Common myeloid progenitor, CD34-positive (primary cell): ENCODE results near the gene SP9.

Experiments used
- CTCF ChIA-PET: fragments of 350-600 bp; sonication (Branson Sonifier 250); formaldehyde crosslinking; loops from one replicate; lab custom pipeline; 2021; ENCODE audit warnings: antibody characterized with exemption; lab: Charles Lee
- POLR2A ChIA-PET: fragments of 350-600 bp; sonication (Branson Sonifier 250); formaldehyde crosslinking; loops from one replicate; lab custom pipeline; 2021; ENCODE audit warnings: antibody characterized with exemption; lab: Charles Lee
- DNase-seq, 3 donors: peaks; one replicate each; pipeline versions ENCODE4 v3.0.0 to v3.0.0-alpha.2; 2013
- H3K27ac ChIP-seq, 2 experiments: 1 replicate in 1 of 2; 2 replicates in 1 of 2; pipeline ENCODE4 v1.7.0; 2013; ENCODE audit warnings: inconsistent platforms in 2 of 2, low read length in 2 of 2, mild to moderate bottlenecking in 2 of 2, low read depth in 1 of 2, moderate library complexity in 1 of 2; ENCODE audit not compliant: severe bottlenecking in 2 of 2, insufficient read depth in 1 of 2, poor library complexity in 1 of 2
- H3K27me3 ChIP-seq, 5 experiments: replicated peaks in 2 of 5; 1 replicate in 3 of 5; 2 replicates in 2 of 5; pipeline versions ENCODE4 v1.6.1 to v1.7.0; 2013; ENCODE audit warnings: low read length in 4 of 5, mild to moderate bottlenecking in 2 of 5, moderate library complexity in 2 of 5, inconsistent platforms in 1 of 5; ENCODE audit not compliant: insufficient read depth in 5 of 5, control insufficient read depth in 4 of 5
- H3K36me3 ChIP-seq, 4 experiments: 1 replicate in 2 of 4; 2 replicates in 2 of 4; pipeline versions ENCODE4 v1.6.1 to v1.7.0; 2013; ENCODE audit warnings: low read length in 3 of 4, control low read depth in 1 of 4, mild to moderate bottlenecking in 1 of 4; ENCODE audit not compliant: control insufficient read depth in 4 of 4, insufficient read depth in 4 of 4
- H3K4me1 ChIP-seq, 4 experiments: 1 replicate in 3 of 4; 2 replicates in 1 of 4; pipeline versions ENCODE4 v1.6.1 to v1.7.1; 2013; ENCODE audit warnings: low read length in 3 of 4, mild to moderate bottlenecking in 3 of 4, control low read depth in 1 of 4, inconsistent platforms in 1 of 4, moderate library complexity in 1 of 4; ENCODE audit not compliant: control insufficient read depth in 4 of 4, insufficient read depth in 4 of 4; ENCODE audit errors: control extremely low read depth in 1 of 4
- H3K4me3 ChIP-seq, 7 experiments: 1 replicate in 4 of 7; 2 replicates in 3 of 7; pipeline versions ENCODE4 v1.5.1 to v1.7.0; 2013; ENCODE audit warnings: mild to moderate bottlenecking in 7 of 7, low read length in 6 of 7, moderate library complexity in 6 of 7, inconsistent platforms in 2 of 7, low read depth in 2 of 7, control low read depth in 1 of 7; ENCODE audit not compliant: insufficient read depth in 4 of 7, control insufficient read depth in 1 of 7; ENCODE audit errors: extremely low read depth in 1 of 7
- H3K9me3 ChIP-seq, 5 experiments: 1 replicate in 4 of 5; 2 replicates in 1 of 5; pipeline versions ENCODE4 v1.6.1 to v1.7.1; 2013; ENCODE audit warnings: low read length in 4 of 5, mild to moderate bottlenecking in 2 of 5, inconsistent platforms in 1 of 5, low read depth in 1 of 5, moderate library complexity in 1 of 5; ENCODE audit not compliant: control insufficient read depth in 4 of 5, insufficient read depth in 2 of 5; ENCODE audit errors: control extremely low read depth in 1 of 5
- WGBS: methylation state at CpG from one replicate; pipeline ENCODE4 v1.1.5; 2013; ENCODE audit not compliant: insufficient coverage; 5-methylcytosine and 5-hydroxymethylcytosine counted together

SP9 gene

DNA sequence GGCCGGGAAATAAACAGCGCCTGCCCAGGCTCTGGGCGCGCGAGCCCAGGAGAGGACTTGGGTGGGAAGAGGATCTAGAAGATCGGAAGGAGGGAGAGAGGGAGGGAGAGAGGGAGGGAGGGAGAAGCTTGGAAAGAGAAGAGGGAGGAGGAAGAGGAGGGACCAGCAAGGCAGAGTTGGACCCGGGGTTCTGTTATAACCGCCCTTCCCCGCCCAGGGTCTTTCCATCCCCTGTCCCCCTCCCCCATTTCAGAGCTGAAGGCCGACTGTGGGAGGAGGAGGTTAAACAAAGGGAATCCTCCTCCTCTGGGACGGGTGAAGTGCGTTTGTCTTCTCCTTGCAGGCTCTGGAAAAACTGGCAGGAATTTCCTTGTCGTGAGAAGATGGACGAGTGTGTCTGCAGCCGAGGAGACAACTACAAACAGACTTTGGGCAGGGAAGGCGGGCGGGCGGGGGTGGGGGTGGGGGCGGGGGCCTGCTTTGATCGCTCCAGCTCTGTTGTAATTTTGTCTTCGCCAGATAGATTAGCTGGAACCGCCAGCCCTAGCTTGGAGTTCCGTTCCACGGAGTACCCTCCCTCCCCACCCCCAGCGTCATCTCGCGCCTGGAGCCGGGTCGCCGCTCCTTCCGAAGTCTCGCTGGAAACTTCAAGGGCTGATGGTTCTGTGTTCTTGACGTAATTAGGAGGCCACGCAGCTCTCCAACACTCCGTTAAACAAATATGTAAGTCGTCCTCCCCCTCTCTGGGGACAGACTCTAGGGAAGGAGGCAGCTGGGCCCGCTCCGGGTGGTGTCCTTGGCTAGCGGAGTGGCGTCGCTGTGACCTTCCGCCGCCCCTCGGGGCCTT lies 6.4 kb upstream of the SP9 start:
- peak in 1 of 3 donors; percentile 45 for DNase-seq
- H3K27me3 ChIP-seq, result peaks cover 30 to 72% (median 53%) of the 10 kb centered on the region in 5 experiments
- H3K27ac ChIP-seq, result no peak overlapping the region
- peaks cover 3 to 27% (median 19%) of the 10 kb centered on the region in 4 experiments for H3K4me1 ChIP-seq
- POLR2A ChIA-PET, result no interaction called here
- H3K9me3 ChIP-seq, result no peaks in the 10 kb centered on the region
- CTCF ChIA-PET, result interaction anchor here (0.7 to 1.5 kb wide), 5 partner anchors 9 to 928 kb away, joined by 3 to 4 read pairs (median 4); no protein-coding TSS in a partner anchor
- H3K4me3 ChIP-seq, result peak overlapping the region in 1 of 7 experiments; percentile 43
- 11% methylated on average over 17 of the region's 44 CpGs for WGBS
- no peaks in the 10 kb centered on the region for H3K36me3 ChIP-seq

DNA sequence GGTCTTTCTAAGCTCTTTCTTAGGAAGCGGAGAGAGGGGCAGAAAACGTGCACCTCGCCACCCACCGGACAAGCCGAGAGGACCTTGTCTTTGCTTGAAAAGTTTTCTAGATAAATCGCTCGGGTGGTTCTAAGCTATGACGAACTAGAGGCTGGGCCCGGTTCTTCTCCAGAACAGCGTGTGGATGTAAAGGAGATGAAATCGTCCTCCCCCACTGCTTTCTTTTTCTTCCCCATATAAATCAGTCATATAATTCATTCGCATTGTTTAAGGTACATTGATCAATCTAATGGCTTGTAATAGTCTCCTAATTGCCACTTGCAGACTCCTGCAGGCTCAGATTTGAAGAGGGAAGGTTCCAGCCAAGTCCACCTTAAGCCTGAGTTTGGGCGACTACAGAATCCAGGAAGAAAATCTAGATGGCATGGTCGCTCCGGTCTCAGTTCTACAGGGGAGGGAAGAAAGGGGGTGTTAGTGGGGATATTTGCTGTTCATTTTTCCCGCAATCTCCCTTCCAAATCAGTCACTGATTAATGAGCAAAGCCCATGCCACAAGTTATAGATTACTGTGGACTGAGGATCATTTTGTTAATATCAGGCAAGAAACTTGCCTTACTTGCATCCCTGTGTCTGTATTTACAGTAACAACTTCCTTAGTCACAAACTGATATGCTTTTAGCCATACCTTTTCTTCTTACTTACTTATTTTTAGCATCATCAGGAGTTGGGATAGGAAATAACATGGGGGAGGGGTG lies 5.6 kb upstream of the SP9 start:
- Histone ChIP-seq H3K4me1 (peaks cover 3 to 35% (median 23%) of the 10 kb centered on the region in 4 experiments), H3K27me3 (peaks cover 30 to 80% (median 60%) of the 10 kb centered on the region in 5 experiments), H3K27ac (no peak overlapping the region), H3K36me3 (no peaks in the 10 kb centered on the region), H3K9me3 (no peaks in the 10 kb centered on the region), H3K4me3 (peak overlapping the region in 1 of 7 experiments; percentile 43)
- DNase-seq, result no peak
- POLR2A ChIA-PET, result no interaction called here
- 10% methylated on average over 8 of the region's 16 CpGs for WGBS
- CTCF ChIA-PET, result interaction anchor here (0.8 to 3.0 kb wide), 8 partner anchors 8 to 926 kb away, joined by 3 to 12 read pairs (median 4); no protein-coding TSS in a partner anchor

DNA sequence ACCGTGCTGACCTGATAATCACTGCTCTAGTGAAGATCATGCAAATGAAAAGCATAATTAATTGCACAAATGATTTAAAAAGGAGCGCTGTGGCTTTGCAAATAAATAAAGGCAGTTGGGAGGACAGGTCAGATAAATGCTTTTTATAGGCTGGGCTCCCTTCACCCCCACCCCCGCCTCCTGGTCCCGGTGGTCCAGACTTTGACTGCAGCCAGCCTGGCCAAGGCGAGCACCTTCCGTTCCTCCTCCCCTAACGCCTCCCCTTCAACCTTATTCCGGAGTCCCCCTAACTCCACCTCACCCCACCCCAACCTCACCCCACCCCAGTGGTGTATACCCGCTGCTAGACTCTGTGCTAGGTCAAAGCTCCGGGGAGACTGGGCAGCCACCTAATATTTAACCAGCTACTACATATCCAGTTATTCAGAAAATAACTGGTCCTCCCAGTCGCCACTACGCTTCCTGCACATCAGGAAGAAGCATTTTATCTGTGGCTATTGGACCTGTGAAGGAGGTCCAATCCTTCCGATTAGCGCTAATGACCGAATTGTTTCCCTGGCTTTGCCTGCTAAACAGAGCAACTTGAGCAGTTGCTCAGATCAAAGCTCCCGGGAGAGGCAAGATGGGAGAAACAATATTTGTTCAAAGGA lies 3.7 kb upstream of the SP9 start:
- 9% methylated on average over 14 of the region's 16 CpGs for WGBS
- H3K27me3 ChIP-seq, result peaks cover 38 to 99% (median 75%) of the 10 kb centered on the region in 5 experiments
- DNase-seq, result no peak
- no peaks in the 10 kb centered on the region for H3K36me3 ChIP-seq
- no peak overlapping the region for H3K4me3 ChIP-seq
- POLR2A ChIA-PET, result no interaction called here
- H3K4me1 ChIP-seq, result peaks cover 7 to 45% (median 37%) of the 10 kb centered on the region in 4 experiments
- no peak overlapping the region for H3K27ac ChIP-seq
- CTCF ChIA-PET, result interaction anchor here (1.4 to 3.0 kb wide), 3 partner anchors 10 to 928 kb away, joined by 4 to 12 read pairs (median 5); no protein-coding TSS in a partner anchor
- no peaks in the 10 kb centered on the region for H3K9me3 ChIP-seq

DNA sequence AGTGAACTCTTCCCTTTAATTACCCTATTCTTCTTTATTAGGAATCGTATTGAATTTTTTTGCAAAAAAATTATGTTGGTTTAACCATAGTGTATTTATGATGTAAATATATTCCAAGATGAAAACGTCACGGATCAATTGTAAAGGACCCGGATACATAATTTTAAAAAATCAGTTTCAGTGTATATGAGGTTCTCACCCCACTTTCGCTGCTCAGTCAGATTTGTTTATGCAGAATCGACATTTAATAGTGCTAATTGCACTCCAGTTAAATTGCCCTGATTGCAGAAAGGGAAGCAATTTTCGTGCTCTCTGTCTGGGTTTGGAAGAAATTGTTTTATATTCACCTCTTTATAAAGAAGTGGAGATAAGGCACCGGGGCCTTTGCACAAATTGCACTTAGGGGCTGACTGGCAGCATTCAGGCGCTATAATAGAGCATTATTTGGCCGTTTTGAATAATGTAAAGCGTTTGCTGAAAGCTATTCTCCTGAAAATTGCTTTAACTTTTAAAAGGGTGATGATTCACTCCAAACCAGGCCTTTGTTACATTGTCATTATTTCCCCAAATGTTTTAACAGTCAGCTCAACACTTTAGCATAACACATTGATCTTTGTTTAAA lies 3.0 kb upstream of the SP9 start:
- no peak overlapping the region for H3K4me3 ChIP-seq
- peaks cover 6 to 47% (median 38%) of the 10 kb centered on the region in 4 experiments for H3K4me1 ChIP-seq
- H3K27ac ChIP-seq, result no peak overlapping the region
- ChIA-PET POLR2A (no interaction called here), CTCF (interaction anchor here (1.2 to 3.0 kb wide), 2 partner anchors 9 to 930 kb away, joined by 3 to 12 read pairs; no protein-coding TSS in a partner anchor)
- no peaks in the 10 kb centered on the region for H3K36me3 ChIP-seq
- no peaks in the 10 kb centered on the region for H3K9me3 ChIP-seq
- peaks cover 38 to 99% (median 77%) of the 10 kb centered on the region in 5 experiments for H3K27me3 ChIP-seq
- WGBS, result 6% methylated on average over 2 of the region's 11 CpGs
- no peak for DNase-seq

DNA sequence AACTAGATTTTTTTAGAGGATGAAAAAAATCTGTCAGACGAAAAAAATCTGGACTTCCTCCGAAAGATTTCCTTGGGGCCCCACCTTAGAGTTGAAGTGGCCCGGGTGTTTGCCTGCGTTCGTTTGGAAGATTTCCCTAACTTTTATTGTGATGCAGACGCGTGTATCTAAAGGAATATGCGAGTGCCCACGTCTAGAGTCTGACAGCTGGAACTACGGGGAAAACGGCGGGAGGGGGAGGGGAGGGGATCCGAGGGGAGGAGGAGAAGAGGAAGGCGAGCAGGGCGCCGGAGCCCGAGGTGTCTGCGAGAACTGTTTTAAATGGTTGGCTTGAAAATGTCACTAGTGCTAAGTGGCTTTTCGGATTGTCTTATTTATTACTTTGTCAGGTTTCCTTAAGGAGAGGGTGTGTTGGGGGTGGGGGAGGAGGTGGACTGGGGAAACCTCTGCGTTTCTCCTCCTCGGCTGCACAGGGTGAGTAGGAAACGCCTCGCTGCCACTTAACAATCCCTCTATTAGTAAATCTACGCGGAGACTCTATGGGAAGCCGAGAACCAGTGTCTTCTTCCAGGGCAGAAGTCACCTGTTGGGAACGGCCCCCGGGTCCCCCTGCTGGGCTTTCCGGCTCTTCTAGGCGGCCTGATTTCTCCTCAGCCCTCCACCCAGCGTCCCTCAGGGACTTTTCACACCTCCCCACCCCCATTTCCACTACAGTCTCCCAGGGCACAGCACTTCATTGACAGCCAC lies 2.4 kb upstream of the SP9 start:
- WGBS, result 7% methylated on average over 18 of the region's 31 CpGs
- POLR2A ChIA-PET, result interaction anchor here (1.1 kb wide), 1 partner anchor 8 kb away, joined by 4 read pairs; no protein-coding TSS in a partner anchor
- H3K36me3 ChIP-seq, result no peaks in the 10 kb centered on the region
- H3K4me3 ChIP-seq, result no peak overlapping the region
- H3K4me1 ChIP-seq, result peaks cover 4 to 45% (median 39%) of the 10 kb centered on the region in 4 experiments
- H3K27ac ChIP-seq, result no peak overlapping the region
- DNase-seq, result no peak
- peaks cover 38 to 99% (median 70%) of the 10 kb centered on the region in 5 experiments for H3K27me3 ChIP-seq
- no peaks in the 10 kb centered on the region for H3K9me3 ChIP-seq
- CTCF ChIA-PET, result interaction anchor here (1.2 to 3.0 kb wide), 2 partner anchors 8 to 931 kb away, joined by 3 to 12 read pairs; no protein-coding TSS in a partner anchor

DNA sequence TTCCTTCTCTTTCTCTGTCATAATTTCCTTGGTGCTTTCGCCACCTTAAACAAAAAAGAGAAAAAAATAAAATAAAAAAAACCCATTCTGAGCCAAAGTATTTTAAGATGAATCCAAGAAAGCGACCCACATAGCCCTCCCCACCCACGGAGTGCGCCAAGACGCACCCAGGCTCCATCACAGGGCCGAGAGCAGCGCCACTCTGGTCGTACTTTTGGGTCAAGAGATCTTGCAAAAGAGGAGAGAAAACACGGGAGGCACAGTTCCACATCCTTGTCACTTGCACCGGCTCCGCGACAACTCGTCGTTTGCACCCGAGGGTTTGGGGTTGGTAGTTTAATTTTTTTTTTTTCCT lies 1.8 kb upstream of the SP9 start:
- Histone ChIP-seq H3K4me3 (peak overlapping the region in 1 of 7 experiments; percentile 44), H3K9me3 (no peaks in the 10 kb centered on the region), H3K27ac (no peak overlapping the region), H3K4me1 (peaks cover 4 to 50% (median 42%) of the 10 kb centered on the region in 4 experiments), H3K27me3 (peaks cover 37 to 99% (median 71%) of the 10 kb centered on the region in 5 experiments), H3K36me3 (no peaks in the 10 kb centered on the region)
- ChIA-PET CTCF (interaction anchor here (0.7 kb wide), 1 partner anchor 36 kb away, joined by 3 read pairs; no protein-coding TSS in a partner anchor), POLR2A (interaction anchor here (1.1 kb wide), 1 partner anchor 8 kb away, joined by 4 read pairs; no protein-coding TSS in a partner anchor)
- DNase-seq, result no peak
- 4% methylated on average over 12 of the region's 15 CpGs for WGBS
